KOPT-K1 (cell line): Measurements from ENCODE around the gene TMEM59L.

Source experiments
- H3K27ac ChIP-seq: fragments of 200-600 bp; sonication (generic); 2 replicates; pipeline ENCODE4 v1.5.1; 2016; ENCODE audit warnings: antibody characterized with exemption, mild to moderate bottlenecking, low read depth, low read length; ENCODE audit not compliant: poor library complexity, severe bottlenecking
- H3K36me3 ChIP-seq: fragments of 200-600 bp; sonication (generic); 2 replicates; pipeline ENCODE4 v1.5.1; 2017; ENCODE audit warnings: antibody characterized with exemption, mild to moderate bottlenecking, low read length, moderate library complexity; ENCODE audit not compliant: insufficient read depth
- H3K9me3 ChIP-seq: fragments of 200-600 bp; sonication (generic); 2 replicates; pipeline ENCODE4 v1.5.1; 2017; ENCODE audit warnings: antibody characterized with exemption, low read length, mild to moderate bottlenecking; ENCODE audit not compliant: insufficient read depth, poor library complexity, severe bottlenecking

The TMEM59L gene

DNA sequence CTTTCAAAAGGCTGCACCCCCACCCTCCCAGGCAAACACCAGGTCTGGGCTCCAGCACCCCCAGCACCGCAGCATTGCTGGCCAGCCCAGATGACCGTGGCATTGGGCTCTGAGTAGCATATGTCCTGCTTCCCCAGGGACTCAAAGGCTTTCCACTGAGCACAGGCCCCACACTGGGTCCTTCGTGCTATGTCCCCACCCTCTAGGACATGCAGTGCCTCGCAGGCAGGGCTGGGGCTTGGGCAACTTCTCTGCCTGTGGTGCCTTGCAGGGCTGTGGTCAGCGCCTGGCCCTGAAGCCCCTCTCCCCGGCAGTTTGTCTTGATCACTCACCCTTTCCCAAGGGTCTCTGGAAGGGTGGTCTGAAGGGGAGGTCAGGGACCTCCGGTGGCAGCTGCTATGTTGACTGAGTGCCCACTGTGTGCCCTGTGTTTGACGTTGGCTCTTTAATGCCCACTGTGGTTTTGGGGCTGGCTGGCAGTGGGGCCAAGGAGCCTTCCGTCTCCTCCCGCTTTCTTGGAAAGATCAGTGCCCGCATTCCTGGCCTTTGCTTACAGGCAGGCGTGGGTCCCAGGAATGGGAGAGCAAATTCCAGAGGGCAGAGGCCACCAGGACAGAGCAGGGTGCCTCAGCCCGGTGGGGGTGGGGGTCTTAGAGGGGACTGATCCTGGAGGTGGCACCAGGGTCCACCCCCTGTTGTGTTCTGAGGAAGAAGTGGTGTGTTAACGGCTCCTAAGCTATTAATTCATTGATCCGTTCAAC, 50.5 kb downstream of the TMEM59L start:
- no peak overlapping the region for H3K27ac ChIP-seq
- H3K36me3 ChIP-seq, result peaks cover 20% of the 10 kb centered on the region; the same call in 1 of the 2 replicates
- no peaks in the 10 kb centered on the region for H3K9me3 ChIP-seq

DNA sequence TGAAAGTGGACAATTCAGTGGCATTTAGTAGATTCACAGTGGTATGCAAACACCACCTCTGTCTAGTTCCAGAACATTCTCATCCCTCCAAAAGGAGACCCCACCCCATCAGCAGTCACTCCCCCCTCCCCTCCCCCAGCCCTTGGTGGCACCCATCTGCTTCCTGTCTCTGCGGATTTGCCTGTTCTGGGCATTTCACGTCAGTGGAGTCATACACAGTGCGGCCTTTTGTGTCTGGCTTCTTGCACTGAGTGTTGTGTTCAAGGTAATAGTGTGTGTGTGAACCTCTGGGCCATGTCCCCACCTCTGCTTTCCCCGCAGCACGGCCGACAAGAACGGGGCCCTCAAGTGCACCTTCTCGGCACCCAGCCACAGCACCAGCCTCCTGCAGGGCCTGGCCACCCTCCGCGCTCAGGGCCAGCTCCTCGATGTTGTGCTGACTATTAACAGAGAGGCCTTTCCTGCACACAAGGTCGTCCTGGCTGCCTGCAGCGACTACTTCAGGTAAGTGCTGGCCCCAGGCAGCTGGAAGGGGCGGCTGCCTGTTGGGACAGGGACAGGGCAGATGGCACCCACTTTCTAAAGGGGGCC, 51.4 kb downstream of the TMEM59L start:
- Histone ChIP-seq H3K9me3 (no peaks in the 10 kb centered on the region), H3K27ac (no peak overlapping the region), H3K36me3 (peaks cover 29% of the 10 kb centered on the region; the same call in 1 of the 2 replicates)

DNA sequence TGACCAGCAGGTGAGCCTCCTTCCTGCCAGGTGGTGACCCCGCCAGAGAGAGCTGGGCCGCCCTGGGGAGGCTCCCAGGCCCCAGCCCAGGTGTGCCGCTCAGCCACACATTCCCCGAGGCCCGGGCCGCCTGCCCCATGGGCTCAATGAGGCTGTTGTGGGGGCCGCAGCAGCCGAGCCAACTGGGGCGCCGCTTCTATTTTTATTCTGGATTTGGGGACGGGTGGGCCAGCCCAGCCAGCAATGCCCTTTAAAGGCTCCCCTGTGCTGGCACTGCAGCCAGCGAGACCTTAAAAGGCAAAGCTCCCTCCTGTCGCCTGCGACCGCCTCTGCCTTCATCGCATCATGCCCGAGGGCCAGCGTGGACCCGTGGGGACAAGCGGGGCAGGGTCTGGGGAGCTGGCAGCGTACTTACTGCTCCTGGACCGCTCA, 53.1 kb downstream of the TMEM59L start:
- Histone ChIP-seq H3K36me3 (peaks cover 46% of the 10 kb centered on the region; the same call in 1 of the 2 replicates), H3K9me3 (no peaks in the 10 kb centered on the region), H3K27ac (no peak overlapping the region)

DNA sequence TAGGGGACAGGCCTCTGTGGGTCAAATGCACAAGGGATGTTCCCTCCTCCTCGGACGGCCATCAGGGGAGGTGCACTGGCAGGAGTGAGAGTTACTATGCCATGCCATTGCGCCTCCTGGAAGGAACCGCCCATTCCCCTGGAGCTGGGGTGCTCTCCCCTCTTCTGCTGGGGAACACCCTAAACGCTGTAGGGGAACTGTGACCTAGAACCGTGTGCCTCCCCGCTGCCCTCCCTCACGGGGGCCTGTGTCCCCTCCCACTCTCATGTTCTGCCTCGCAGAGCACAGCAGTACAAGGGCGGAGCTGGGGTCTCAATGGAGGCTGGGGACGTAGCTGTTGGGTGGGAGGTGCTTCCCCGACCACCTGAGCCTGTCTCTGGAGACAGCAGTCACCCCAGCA, 53.6 kb downstream of the TMEM59L start:
- H3K27ac ChIP-seq, result no peak overlapping the region

DNA sequence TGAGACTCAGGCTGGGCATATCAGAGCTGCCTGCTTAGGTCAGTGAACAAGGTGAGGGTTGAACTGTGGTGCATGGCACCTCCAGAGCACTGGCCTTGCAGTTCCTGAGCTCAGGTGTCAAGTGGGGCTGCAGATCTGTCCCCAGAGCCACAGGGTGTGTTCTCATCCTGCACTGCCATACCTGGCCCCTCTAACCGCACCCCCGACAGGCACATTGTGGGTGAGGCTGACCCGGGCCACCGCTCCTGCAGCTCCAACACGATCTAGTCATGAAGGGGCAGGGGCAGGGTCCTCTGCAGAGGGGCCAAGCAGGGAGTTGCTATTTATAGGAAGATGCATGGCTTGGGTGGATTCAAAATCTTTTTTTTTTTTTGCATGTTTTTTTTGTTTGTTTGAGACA, 54.1 kb downstream of the TMEM59L start:
- H3K27ac ChIP-seq, result no peak overlapping the region
- H3K9me3 ChIP-seq, result no peaks in the 10 kb centered on the region
- peaks cover 52% of the 10 kb centered on the region; the same call in 1 of the 2 replicates for H3K36me3 ChIP-seq

More for the DNA sequence above, 53.6 kb downstream of the TMEM59L start:
- Histone ChIP-seq H3K36me3 (peaks cover 52% of the 10 kb centered on the region; the same call in 1 of the 2 replicates), H3K9me3 (no peaks in the 10 kb centered on the region)

DNA sequence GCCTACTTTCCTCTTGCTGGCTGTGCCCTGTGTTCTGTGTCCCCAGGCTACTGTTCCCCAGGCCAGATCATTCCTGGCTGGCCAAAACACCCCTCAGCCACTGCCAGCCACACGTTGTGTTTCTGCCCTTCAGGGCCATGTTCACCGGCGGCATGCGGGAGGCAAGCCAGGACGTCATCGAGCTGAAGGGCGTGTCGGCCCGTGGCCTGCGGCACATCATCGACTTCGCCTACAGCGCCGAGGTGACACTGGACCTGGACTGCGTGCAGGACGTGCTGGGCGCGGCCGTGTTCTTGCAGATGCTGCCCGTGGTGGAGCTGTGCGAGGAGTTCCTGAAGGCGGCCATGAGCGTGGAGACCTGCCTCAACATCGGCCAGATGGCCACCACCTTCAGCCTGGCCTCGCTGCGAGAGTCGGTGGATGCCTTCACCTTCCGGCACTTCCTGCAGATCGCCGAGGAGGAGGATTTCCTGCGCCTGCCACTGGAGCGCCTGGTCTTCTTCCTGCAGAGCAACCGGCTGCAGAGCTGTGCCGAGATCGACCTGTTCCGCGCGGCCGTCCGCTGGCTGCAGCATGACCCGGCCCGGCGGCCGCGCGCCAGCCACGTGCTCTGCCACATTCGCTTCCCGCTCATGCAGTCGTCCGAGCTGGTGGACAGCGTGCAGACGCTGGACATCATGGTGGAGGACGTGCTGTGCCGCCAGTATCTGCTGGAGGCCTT, 55.0 kb downstream of the TMEM59L start:
- Histone ChIP-seq H3K9me3 (no peaks in the 10 kb centered on the region), H3K36me3 (peaks cover 52% of the 10 kb centered on the region; the same call in 1 of the 2 replicates)

DNA sequence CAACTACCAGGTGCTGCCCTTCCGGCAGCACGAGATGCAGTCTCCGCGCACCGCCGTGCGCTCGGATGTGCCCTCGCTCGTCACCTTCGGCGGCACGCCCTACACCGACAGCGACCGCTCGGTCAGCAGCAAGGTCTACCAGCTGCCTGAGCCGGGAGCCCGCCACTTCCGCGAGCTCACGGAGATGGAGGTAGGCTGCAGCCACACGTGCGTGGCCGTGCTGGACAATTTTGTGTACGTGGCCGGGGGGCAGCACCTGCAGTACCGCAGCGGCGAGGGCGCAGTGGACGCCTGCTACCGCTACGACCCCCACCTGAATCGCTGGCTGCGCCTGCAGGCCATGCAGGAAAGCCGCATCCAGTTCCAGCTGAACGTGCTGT, 55.6 kb downstream of the TMEM59L start:
- H3K36me3 ChIP-seq, result peaks cover 52% of the 10 kb centered on the region; the same call in 1 of the 2 replicates
- no peaks in the 10 kb centered on the region for H3K9me3 ChIP-seq
- no peak overlapping the region for H3K27ac ChIP-seq

More for the DNA sequence above, 55.0 kb downstream of the TMEM59L start:
- no peak overlapping the region for H3K27ac ChIP-seq

DNA sequence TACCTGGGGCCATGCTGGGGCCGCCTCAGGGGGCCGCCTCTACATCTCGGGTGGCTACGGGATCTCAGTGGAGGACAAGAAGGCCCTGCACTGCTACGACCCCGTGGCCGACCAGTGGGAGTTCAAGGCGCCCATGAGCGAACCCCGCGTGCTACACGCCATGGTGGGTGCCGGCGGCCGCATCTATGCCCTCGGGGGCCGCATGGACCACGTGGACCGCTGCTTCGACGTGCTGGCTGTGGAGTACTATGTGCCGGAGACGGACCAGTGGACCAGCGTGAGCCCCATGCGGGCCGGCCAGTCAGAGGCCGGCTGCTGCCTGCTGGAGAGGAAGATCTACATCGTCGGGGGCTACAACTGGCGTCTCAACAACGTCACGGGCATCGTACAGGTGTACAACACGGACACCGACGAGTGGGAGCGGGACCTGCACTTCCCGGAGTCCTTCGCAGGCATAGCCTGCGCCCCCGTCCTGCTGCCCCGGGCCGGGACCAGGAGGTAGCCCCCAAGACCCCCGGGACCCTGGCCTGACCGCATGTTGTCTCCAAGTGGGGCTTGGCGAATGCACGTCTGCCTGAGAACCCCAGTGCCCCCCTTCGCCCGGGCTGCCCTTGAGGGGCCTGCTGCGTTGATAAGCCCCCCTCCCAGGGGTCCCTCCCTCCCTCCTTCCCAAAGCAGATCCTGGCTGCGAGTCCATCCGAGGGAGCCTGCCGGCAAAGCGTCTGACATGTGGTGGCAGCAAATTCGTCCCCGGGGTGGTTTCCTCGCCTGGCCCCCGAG, 56.3 kb downstream of the TMEM59L start:
- Histone ChIP-seq H3K27ac (no peak overlapping the region), H3K9me3 (no peaks in the 10 kb centered on the region), H3K36me3 (peaks cover 52% of the 10 kb centered on the region; the same call in 1 of the 2 replicates)

DNA sequence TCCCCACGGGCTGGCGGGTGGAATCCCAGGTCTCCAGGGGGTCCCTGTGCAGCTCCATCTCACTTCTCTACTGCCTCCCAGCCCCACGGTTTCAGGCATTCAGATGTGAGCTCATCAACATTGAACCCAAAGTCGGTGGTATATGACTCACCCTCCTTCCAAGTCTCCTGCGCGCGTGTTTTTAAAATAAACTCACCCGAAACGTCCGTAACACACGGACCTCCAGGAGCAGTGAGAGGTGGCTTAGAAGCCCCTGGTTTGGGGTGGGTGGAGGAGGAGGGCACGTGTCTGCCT, 56.8 kb downstream of the TMEM59L start:
- H3K9me3 ChIP-seq, result no peaks in the 10 kb centered on the region
- peaks cover 52% of the 10 kb centered on the region; the same call in 1 of the 2 replicates for H3K36me3 ChIP-seq
- no peak overlapping the region for H3K27ac ChIP-seq

DNA sequence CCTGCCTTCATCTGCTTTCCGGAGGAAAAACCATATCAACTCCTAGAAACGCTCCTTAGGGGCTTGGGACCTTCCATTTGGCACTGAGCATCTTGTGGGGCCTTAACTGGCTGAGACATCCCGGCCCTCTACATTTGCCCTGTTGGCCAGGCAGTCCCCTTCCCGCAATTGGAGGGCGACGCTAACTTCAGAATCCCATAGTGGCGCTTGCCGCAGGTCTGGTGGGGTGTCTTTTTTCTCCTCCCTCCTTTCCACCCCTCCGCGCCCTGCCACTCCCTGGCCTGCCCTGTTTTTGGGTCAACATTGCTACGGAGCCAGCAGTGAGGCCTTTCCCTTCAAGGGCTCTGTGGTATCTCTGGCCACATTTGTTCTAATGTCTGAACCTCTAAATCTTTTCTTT, 57.2 kb downstream of the TMEM59L start:
- H3K27ac ChIP-seq, result no peak overlapping the region

DNA sequence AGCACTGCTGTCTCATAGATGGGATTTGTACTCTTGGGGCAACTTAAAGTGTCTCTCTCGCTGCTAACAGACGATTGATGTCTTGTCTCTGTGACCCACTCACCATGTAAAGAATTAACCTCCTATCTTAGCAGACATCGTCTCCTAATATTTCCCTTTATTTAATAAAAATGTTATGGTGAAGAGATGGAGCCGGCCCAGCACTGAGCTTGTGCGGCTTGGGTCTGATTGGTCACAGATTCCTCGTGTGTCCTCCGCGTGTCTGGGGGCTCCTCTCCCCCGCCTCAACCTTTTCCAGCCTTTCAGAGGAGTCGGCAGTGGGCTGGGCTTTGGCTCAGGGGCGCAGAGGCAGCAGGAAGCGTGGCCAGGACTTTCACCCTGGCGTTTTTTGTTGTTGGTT, 57.6 kb downstream of the TMEM59L start:
- Histone ChIP-seq H3K27ac (no peak overlapping the region), H3K9me3 (no peaks in the 10 kb centered on the region), H3K36me3 (peaks cover 50% of the 10 kb centered on the region; the same call in 1 of the 2 replicates)

More for the DNA sequence above, 57.2 kb downstream of the TMEM59L start:
- H3K36me3 ChIP-seq, result peaks cover 52% of the 10 kb centered on the region; the same call in 1 of the 2 replicates
- H3K9me3 ChIP-seq, result no peaks in the 10 kb centered on the region
